HepG2 (cell line): Measurements from ENCODE around the gene KLF15. TPM values are rescaled to one million over a fixed set of nuclear protein-coding genes. Genes with fewer than 3 reads are reported as not detected.

ENCODE experiments used
- CAMTA2 ChIP-seq: sonication (generic); formaldehyde crosslinking; IDR thresholded peaks from 2 replicates; pipeline ENCODE4 v1.4.0; 2020; ENCODE audit warnings: mild to moderate bottlenecking, missing genetic modification reagents, borderline replicate concordance
- CBFB ChIP-seq: sonication (generic); formaldehyde crosslinking; IDR thresholded peaks from 2 replicates; pipeline ENCODE4 v1.4.0; 2020; ENCODE audit warnings: missing genetic modification reagents
- CEBPB ChIP-seq: IDR thresholded peaks from 2 replicates; pipeline ENCODE4 v1.6.1; 2011; ENCODE audit warnings: low read depth, low read length, improper control_type of control experiment, borderline replicate concordance
- DMTF1 ChIP-seq: sonication (generic); formaldehyde crosslinking; IDR thresholded peaks from 2 replicates; pipeline ENCODE4 v1.4.0; 2020; ENCODE audit warnings: mild to moderate bottlenecking, missing genetic modification reagents
- GPN1 ChIP-seq: sonication (generic); formaldehyde crosslinking; IDR thresholded peaks from 2 replicates; pipeline ENCODE4 v1.5.1; 2020; ENCODE audit warnings: missing genetic modification reagents, borderline replicate concordance
- IRX3 ChIP-seq: sonication (generic); formaldehyde crosslinking; IDR thresholded peaks from 2 replicates; pipeline ENCODE4 v1.8.1; 2023; ENCODE audit warnings: mild to moderate bottlenecking, low read depth, missing genetic modification reagents, borderline replicate concordance
- MAFG ChIP-seq: sonication (generic); formaldehyde crosslinking; IDR thresholded peaks from 2 replicates; pipeline ENCODE4 v1.5.1; 2020; ENCODE audit warnings: mild to moderate bottlenecking, missing genetic modification reagents
- MATR3 ChIP-seq: sonication (generic); formaldehyde crosslinking; IDR thresholded peaks from 2 replicates; pipeline ENCODE4 v1.4.0; 2020; ENCODE audit warnings: missing genetic modification reagents
- MYNN ChIP-seq: sonication (generic); formaldehyde crosslinking; IDR thresholded peaks from 2 replicates; pipeline ENCODE4 v1.4.0; 2020; ENCODE audit warnings: mild to moderate bottlenecking, low read depth, missing genetic modification reagents
- NCOA1 ChIP-seq: sonication (generic); formaldehyde crosslinking; IDR thresholded peaks from 2 replicates; pipeline ENCODE4 v1.9.0; 2021; ENCODE audit warnings: missing genetic modification reagents
- NFKBIZ ChIP-seq: IDR thresholded peaks from 2 replicates; pipeline ENCODE4 v1.6.1; 2018; ENCODE audit warnings: missing genetic modification reagents, missing compliant biosample characterization
- RFX5 ChIP-seq: IDR thresholded peaks from 2 replicates; pipeline ENCODE4 v1.6.1; 2011; ENCODE audit warnings: low read depth, low read length, improper control_type of control experiment
- TEAD2 ChIP-seq: sonication (generic); formaldehyde crosslinking; IDR thresholded peaks from 2 replicates; pipeline ENCODE4 v1.9.0; 2021; ENCODE audit warnings: missing genetic modification reagents
- WIZ ChIP-seq: sonication (generic); formaldehyde crosslinking; IDR thresholded peaks from 2 replicates; pipeline ENCODE4 v1.5.1; 2020; ENCODE audit warnings: mild to moderate bottlenecking, missing genetic modification reagents
- XRCC5 ChIP-seq: fragments of 200-400 bp; formaldehyde crosslinking; optimal IDR thresholded peaks from 2 replicates; pipeline ENCODE3; 2017; ENCODE audit warnings: mild to moderate bottlenecking, low read length
- ZBTB2 ChIP-seq: sonication (generic); formaldehyde crosslinking; IDR thresholded peaks from 2 replicates; pipeline ENCODE4 v1.8.0; 2022; ENCODE audit warnings: low read depth, missing genetic modification reagents
- ZBTB44 ChIP-seq: sonication (generic); formaldehyde crosslinking; IDR thresholded peaks from 2 replicates; pipeline ENCODE4 v1.4.0; 2020; ENCODE audit warnings: missing genetic modification reagents
- ZFP1 ChIP-seq: IDR thresholded peaks from 2 replicates; pipeline ENCODE4 v1.6.1; 2016
- ZNF34 ChIP-seq: sonication (generic); formaldehyde crosslinking; IDR thresholded peaks from 2 replicates; pipeline ENCODE4 v1.4.0; 2020; ENCODE audit warnings: mild to moderate bottlenecking, missing genetic modification reagents, borderline replicate concordance
- ZNF574 ChIP-seq: sonication (generic); formaldehyde crosslinking; IDR thresholded peaks from 2 replicates; pipeline ENCODE4 v1.4.0; 2020; ENCODE audit warnings: missing genetic modification reagents
- ZNF619 ChIP-seq: sonication (generic); formaldehyde crosslinking; IDR thresholded peaks from 2 replicates; pipeline ENCODE4 v1.4.0; 2020; ENCODE audit warnings: mild to moderate bottlenecking, missing genetic modification reagents
- ZNF713 ChIP-seq: sonication (generic); formaldehyde crosslinking; IDR thresholded peaks from 2 replicates; pipeline ENCODE4 v1.4.0; 2020; ENCODE audit warnings: mild to moderate bottlenecking, missing genetic modification reagents
- ZNF766 ChIP-seq: sonication (generic); formaldehyde crosslinking; IDR thresholded peaks from 2 replicates; pipeline ENCODE4 v1.5.0; 2020; ENCODE audit warnings: missing genetic modification reagents, borderline replicate concordance
- ZNF782 ChIP-seq: sonication (generic); formaldehyde crosslinking; IDR thresholded peaks from 2 replicates; pipeline ENCODE4 v1.4.0; 2020; ENCODE audit warnings: missing genetic modification reagents, mild to moderate bottlenecking, borderline replicate concordance
- polyA plus RNA-seq, 8 experiments: library from polyadenylated mRNA; depleted of rRNA in 3 of 8; stranded (reverse) in 7 of 8; unstranded in 1 of 8; fragments of >200 nt; fragmentation: Illumina TruSeq in 4 of 8; extraction: Trizol in 4 of 8; gene quantifications; 2 replicates each; pipeline versions ENCODE4 v1.2.1 to v1.2.3, GENCODE V29; 2011 to 2016; ENCODE audit warnings: low read depth in 4 of 8, missing spikeins in 1 of 8, mixed read lengths in 1 of 8; ENCODE audit not compliant: insufficient read depth in 1 of 8
- total RNA-seq, 5 experiments: library from RNA; depleted of rRNA; stranded (reverse); fragments of >200 nt; fragmentation: Illumina TruSeq; extraction: Trizol; gene quantifications; 2 replicates each; pipeline ENCODE4 v1.2.3, GENCODE V29; 2016; ENCODE audit warnings: low read depth in 1 of 5

Gene KLF15
- total and polyA plus RNA-seq, 2 of the 13 experiments (the other 11 are each of a cell fraction or from before 2014, with no cell fraction given): 7.1 to 7.8 TPM

- TF ChIP-seq MYNN (CRISPR knock-in tag) (peak; percentile 100), CBFB (CRISPR knock-in tag) (peak; percentile 35; the same call in 1 of the 2 replicates), IRX3 (no peak), TEAD2 (CRISPR knock-in tag) (no peak), NCOA1 (CRISPR knock-in tag) (no peak), ZBTB44 (CRISPR knock-in tag) (no peak), ZNF713 (0 out of 2 replicates have a peak, but pooled peaks have one; percentile 17), CEBPB (no peak), ZNF574 (CRISPR knock-in tag) (peak; percentile 86), ZNF782 (CRISPR knock-in tag) (no peak), NFKBIZ (CRISPR knock-in tag) (no peak), CAMTA2 (no peak), ZNF34 (CRISPR knock-in tag) (no peak), ZNF619 (CRISPR knock-in tag) (no peak; the same call in 1 of the 2 replicates), ZNF766 (CRISPR knock-in tag) (peak; percentile 82; the same call in 1 of the 2 replicates), ZBTB2 (CRISPR knock-in tag) (0 out of 2 replicates have a peak, but pooled peaks have one; percentile 53), XRCC5 (no peak), GPN1 (no peak), WIZ (no peak), MAFG (CRISPR knock-in tag) (no peak), DMTF1 (CRISPR knock-in tag) (no peak), RFX5 (no peak), ZFP1 (CRISPR knock-in tag) (0 out of 2 replicates have a peak, but pooled peaks have one; percentile 43), MATR3 (no peak)
Measured at GRCh38 chr3:126355777-126356372, 1.3 kb downstream of the KLF15 start (continued).
